ENCODE results near the gene HIVEP3.
"Not testable (repeated sequence)": the region's sequence is repeated elsewhere in the genome, so short reads cannot be mapped to it uniquely, and the experiment has no call there.

Gene HIVEP3

DNA sequence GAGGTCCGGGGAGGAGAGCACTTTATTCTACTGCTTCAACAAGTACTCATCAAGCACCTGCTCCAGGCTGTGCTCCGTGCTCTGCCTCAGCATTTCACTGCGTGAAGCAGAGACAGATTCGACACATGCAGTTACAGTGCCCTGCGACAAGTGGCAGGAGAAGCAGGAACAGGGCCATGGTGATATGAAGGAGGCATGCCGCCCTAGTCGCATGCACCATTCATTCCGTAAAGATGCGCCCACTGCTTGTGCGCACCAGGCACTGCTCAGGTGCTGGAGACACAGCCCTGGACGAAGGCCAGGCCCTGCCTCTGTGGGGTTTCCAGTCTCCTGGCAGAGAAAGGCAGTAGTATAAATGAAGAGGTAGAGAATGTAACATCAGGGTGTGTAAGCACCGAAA lies 206.6 kb downstream of the HIVEP3 start:
- no peak for DNase-seq (ENCODE audit: low spot score)

GRCh38 chr1:41711581-41711980 lies 207.1 kb downstream of the HIVEP3 start:
- no peak for DNase-seq (ENCODE audit: low spot score)

DNA sequence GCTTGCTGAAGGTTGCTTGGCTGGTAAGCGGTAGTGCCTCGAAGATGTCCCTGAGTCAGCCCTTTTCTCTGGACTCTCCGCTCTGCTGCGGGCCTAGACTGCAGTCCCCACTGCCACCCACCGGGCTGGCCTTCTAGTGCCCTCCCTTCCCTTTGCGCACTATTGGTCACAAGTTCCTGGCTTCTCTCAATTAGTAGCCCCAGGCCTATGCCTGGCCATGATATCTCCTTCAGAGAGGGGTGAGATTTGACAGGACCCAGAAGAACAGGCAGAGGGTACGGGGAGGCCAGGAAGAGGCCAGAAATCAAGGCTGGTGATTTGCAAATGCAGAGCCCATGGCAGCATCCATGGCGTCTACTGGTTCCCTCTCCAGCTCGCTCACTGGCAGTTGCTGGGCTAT lies 207.7 kb downstream of the HIVEP3 start:
- DNase-seq (ENCODE audit: low spot score) = no peak

DNA sequence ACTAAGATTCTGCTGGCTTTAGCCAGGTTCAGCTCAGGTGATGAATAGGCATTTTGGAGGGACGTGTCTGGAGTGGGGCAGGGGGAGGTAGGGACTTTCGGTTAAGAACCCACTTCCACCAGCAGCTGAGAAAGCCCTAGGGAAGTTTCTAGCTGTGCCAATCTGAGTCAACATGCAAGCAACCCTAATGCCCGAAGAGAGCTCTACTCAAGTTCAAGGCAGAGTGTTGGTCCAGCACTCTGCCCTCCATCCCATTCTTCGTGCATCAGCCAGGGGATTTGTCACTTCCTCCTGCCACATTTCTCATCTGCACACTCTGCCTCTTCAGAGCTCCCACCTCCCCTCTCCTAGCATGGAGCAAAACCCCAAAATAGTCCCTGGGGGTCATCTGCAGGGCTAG lies 208.8 kb downstream of the HIVEP3 start:
- DNase-seq (ENCODE audit: low spot score) = no peak

GRCh38 chr1:41709331-41709730 lies 209.4 kb downstream of the HIVEP3 start:
- DNase-seq (ENCODE audit: low spot score) = no peak

DNA sequence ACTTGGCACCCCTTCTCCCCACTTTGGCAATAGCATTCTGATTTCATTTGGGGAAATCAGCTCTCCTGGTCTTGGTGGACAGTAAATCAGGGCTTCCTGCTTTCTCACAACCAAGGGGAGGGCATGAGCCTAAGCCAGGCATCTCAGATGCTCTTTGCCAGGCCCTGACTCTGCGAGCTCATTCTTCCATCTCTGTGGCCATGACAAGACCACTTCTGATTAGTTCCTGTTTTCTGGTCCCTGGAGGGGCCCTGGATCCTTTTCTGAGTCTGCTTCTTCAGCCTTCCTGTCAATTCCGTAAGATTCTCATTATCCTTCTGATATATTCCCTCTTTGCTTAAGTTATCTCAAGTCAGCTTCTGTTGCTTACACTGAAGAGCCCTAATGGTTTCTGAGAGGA lies 210.4 kb downstream of the HIVEP3 start:
- DNase-seq (ENCODE audit: low spot score) = no peak

GRCh38 chr1:41707793-41708192 lies 210.9 kb downstream of the HIVEP3 start:
- no peak for DNase-seq (ENCODE audit: low spot score)

DNA sequence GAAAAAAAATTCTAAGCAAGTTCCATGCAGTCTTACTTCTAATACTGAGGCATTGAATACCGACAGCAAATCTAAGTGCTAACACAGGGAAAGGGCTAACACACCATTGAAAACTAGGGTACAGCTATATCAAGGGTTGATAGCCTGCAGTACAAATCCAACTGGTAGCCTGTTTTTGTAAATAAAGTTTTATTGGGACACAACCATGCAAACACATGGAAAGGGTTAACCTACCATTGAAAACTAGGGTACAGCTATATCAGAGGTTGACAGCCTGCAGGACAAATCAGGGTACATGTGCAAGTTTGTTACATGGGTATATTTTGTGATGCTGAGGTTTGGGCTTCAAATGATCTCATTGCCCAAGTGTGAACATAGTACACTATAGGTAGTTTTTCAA lies 212.9 kb downstream of the HIVEP3 start:
- DNase-seq (ENCODE audit: low spot score) = no peak

DNA sequence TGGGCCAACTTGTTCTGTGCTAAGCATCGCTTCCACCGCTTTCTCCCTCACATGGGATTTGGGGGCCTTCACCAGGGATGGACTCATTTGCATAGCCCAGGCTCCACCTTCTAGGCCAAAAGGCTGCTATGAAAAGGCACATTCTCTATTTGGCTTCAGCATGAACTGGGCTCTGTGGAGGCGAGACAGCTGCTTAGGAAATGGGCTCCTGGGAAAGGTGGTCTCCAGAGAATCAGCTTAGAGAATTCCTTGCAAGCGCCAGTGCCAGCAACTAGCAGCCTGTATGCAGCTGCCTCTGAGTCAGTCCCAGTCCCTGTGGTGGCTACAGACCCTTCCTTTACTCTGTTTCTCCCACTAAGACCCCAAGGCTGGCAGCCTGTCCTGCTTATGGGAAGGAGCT lies 214.5 kb downstream of the HIVEP3 start:
- DNase-seq (ENCODE audit: low spot score) = no peak

- no peak for DNase-seq (ENCODE audit: low spot score)
These were observed 216.0 kb downstream of the HIVEP3 start for GRCh38 chr1:41702771-41703170.

GRCh38 chr1:41700986-41701535 lies 217.7 kb downstream of the HIVEP3 start:
- no peak for DNase-seq (ENCODE audit: low spot score)

GRCh38 chr1:41700581-41700980 lies 218.1 kb downstream of the HIVEP3 start:
- DNase-seq (ENCODE audit: low spot score) = no peak

DNA sequence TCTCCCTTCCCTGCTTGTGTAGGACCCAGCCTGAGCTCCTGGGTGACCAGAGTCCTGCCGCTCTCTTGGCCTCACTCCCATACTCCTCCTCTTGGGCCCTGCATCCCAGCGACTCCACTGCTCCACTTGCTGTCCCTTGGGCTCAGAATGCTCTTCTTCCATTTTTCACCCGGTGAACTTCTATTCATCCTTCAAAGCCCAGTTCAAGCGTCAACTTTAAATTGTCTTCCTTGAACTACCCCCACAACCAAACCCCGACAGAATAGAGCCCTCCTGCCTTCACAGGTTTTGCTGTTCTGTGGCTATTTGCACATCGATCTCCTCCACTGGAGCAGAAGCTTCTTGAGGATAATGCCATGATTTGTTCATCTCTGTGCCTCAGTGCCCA lies 218.9 kb downstream of the HIVEP3 start:
- DNase-seq (ENCODE audit: low spot score) = no peak

- no peak for DNase-seq (ENCODE audit: low spot score)
These were observed 219.5 kb downstream of the HIVEP3 start for GRCh38 chr1:41698916-41699860.

DNA sequence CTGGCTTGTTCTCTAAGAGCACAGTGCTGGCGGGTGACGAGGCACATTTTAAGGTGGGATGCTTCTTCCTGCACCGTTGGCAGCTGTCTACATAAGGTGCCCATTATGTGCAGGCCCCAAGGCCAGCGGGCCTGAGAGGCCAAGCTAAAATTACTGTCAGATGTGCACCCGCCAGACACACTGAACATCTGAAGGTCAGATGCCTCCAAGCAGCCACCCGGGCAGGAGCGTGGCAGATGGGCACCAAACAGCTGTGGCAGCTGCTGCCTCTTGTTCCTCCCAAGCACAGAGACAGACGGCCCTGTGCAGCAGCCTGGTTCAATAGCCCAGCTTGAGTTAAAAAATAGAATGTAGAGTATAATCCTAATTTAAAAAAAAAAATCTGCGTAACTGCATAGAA lies 222.3 kb downstream of the HIVEP3 start:
- no peak for DNase-seq (ENCODE audit: low spot score)

- no peak for DNase-seq (ENCODE audit: low spot score)
These were observed 223.5 kb downstream of the HIVEP3 start for GRCh38 chr1:41695118-41695745.

GRCh38 chr1:41691966-41692365 lies 226.8 kb downstream of the HIVEP3 start:
- DNase-seq (ENCODE audit: low spot score) = not testable (repeated sequence)

DNA sequence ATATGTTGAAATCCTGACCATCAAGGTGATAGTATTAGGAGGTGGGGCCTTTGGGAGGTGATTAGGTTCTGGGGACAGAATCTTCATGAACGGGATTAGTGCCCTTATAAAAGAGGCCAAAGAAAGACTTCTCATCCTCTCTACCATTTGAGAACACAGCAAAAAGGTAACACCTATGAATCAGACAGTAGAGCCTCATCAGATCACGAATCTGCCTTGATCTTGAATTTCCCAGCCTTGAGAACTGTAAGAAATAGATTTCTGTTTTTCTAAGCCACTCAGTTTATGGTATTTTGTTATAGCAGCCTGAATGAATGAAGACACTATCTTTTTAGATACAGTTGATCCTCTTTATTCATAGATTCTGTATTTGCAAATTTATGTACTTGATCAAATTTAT lies 227.3 kb downstream of the HIVEP3 start:
- DNase-seq (ENCODE audit: low spot score) = no peak

- no peak for DNase-seq (ENCODE audit: low spot score)
These were observed 228.4 kb downstream of the HIVEP3 start for GRCh38 chr1:41690331-41690730.

GRCh38 chr1:41689558-41689981 lies 229.2 kb downstream of the HIVEP3 start:
- DNase-seq (ENCODE audit: low spot score) = no peak

- DNase-seq (ENCODE audit: low spot score) = no peak
These were observed 229.6 kb downstream of the HIVEP3 start for GRCh38 chr1:41689139-41689538.

DNA sequence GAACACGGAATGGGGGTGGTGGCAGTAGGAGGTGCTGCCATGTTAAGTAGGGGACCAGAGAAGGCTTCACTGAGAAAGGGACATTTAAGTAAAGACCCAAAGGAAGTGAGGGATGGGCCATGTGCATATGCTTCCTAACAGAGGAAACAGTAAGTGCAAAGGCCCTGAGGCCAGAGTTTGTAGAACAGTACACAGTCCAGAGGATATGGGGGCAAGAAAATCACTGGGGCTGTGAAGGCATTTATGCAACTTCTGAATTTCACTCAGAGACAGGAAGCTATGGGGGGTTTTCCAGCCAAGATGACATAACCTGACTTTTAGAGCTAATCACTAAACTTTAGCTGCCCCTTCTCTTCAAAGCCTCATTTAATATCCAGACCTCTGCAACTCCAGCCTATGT lies 231.7 kb downstream of the HIVEP3 start:
- DNase-seq (ENCODE audit: low spot score) = no peak
